Measurements from ENCODE around the gene SERPINA1.

GRCh38 chr14:94328196-94328595 is 60.2 kb downstream of the SERPINA1 start:
- TF ChIP-seq TCF12 (IDR thresholded peaks at IDR 0.05; ENCODE audit: low read depth, low read length) (no peak), RCOR1 (conservative IDR thresholded peaks at IDR 0.05; ENCODE audit: low read depth, low read length) (no peak), CREB1 (IDR thresholded peaks at IDR 0.05; ENCODE audit: low read depth) (no peak), WRNIP1 (IDR thresholded peaks at IDR 0.05; ENCODE audit: borderline replicate concordance, low read depth, low read length) (no peak), BRCA1 (IDR thresholded peaks at IDR 0.05; ENCODE audit: low read depth, low read length) (no peak), BHLHE40 (IDR thresholded peaks at IDR 0.05; ENCODE audit: borderline replicate concordance in 1 of 2, low read depth in 2 of 2, low read length in 1 of 2) (no peak), CTCF (IDR thresholded peaks at IDR 0.05 in 2 of 3, conservative IDR thresholded peaks at IDR 0.05 in 1 of 3; ENCODE audit: control insufficient read depth in 2 of 3, extremely low read depth in 1 of 3, insufficient read depth in 1 of 3, low read depth in 3 of 3, low read length in 3 of 3) (no peak), ZNF207 (IDR thresholded peaks at IDR 0.05; ENCODE audit: borderline replicate concordance) (no peak), POLR2AphosphoS2 (IDR thresholded peaks at IDR 0.05; ENCODE audit: low read depth, low read length) (no peak), TAF1 (IDR thresholded peaks at IDR 0.05; ENCODE audit: borderline replicate concordance, low read depth, low read length) (no peak)
- TF ChIP-seq, protein P1, sequence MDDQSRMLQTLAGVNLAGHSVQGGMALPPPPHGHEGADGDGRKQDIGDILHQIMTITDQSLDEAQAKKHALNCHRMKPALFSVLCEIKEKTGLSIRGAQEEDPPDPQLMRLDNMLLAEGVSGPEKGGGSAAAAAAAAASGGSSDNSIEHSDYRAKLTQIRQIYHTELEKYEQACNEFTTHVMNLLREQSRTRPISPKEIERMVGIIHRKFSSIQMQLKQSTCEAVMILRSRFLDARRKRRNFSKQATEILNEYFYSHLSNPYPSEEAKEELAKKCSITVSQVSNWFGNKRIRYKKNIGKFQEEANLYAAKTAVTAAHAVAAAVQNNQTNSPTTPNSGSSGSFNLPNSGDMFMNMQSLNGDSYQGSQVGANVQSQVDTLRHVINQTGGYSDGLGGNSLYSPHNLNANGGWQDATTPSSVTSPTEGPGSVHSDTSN (IDR thresholded peaks at IDR 0.05; ENCODE audit: insufficient replicate concordance, low read depth, low read length), result no peak
